Stimulated activated CD4-positive, alpha-beta T cell treated with anti-CD3 and anti-CD28 coated beads, Interleukin-2, amount 100 ng/mL, for 48 hours (primary cell): ENCODE measurements around the gene SEPTIN11.
"Not testable (repeated sequence)": the region's sequence is repeated elsewhere in the genome, so short reads cannot be mapped to it uniquely, and the experiment has no call there.

Experiments used
- DNase-seq, 2 donors: peaks; one replicate each; pipeline ENCODE4 v3.0.0-alpha.2; 2020

SEPTIN11 gene

DNA sequence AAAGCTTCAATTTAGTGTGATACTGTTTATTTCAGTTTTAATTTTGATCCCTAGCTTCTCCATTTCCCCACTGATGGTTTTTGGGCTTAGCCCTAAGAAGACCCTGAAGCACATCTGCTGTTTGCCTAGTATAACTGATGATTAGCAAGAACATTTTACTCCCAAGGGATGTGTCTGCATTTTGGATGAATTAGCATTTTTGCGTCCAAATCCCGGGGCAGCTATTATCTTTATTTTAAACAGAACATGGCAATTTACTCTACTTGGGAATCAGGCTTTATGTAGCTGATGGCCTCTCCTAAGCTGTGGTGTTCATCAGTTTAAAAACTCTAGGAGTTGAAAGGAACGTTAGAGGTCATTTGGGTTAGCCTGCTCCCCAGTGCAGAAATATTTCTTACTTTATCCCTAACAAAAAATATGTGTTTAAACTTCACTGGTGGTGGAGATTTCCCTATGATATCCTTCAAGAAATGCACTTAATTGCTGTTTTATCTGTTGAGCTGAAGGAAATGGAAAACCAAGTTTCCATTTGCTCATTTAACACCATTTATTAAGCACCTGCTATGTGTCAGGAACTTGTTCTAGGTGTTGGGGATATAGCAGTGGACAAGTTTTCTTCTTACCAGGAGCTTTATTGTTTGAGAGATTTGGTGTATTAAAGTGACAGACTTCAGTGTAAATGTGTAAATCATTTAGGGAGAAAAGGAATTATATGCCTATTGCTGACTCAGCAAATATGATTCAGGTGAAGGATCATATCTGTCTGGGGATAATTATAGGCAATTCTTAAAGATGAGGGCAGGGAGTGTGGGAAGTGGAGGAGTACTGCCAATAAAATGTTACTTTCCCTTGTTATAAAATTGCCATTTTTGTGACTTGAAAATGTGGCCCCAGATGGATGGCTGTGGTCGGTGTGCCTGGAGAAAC, 3.4 kb downstream of the SEPTIN11 start:
- DNase-seq = no peak

DNA sequence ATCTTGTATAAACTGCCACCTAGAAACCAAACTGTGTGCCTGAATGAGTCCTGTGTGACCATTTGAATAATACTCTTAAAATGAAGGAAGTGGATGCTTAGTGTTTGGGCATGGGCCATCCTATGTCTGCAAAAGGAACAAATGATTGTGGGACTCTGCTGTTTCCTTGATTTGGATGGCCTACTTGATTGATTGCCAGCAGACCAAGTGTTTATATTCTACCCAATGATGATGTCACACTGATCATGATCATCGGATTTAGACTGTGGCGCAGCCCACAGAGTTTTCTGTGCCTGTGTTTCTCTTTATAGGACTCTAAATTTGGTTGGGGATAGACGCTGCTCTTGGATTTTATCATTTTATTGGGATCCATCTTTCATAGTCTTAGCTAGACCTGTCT, 4.4 kb downstream of the SEPTIN11 start:
- DNase-seq = no peak

DNA sequence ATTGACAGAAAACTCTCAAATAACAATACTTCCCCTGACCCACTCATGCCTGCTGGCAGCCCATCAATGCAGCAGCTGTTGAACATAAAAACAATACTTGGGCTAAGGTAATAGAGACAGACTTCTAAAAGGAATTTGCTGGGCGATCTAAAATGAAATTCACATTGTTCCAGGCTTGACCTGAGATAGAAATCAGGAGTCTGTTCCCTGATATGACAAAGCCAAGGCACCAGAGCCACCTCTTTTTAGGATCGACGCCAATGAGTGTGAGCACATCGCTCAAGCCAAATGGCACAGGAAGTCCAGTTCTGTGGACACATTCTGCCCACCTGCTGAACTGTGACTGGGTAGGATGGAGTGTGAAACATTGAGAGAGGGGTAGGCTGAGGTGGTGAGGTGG, 4.9 kb downstream of the SEPTIN11 start:
- no peak for DNase-seq

DNA sequence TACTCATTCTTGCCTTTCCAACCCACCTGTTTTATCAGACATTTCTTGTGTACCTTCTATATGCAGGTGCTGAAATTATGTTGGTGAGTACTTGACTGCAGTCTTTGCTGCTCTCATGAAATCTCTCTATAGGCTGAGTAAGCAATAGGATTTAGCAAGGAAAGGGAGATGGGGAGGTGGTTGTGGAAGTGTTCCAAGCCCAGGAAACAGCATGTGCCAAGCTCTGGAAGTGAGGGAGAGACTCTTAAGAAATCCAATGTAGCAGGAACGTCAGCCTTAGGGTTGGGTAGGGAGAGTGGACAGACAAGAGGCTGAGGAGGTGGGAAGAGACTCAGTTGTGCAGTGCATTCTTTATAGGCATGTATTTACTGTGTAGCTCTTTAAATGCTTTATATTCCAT, 5.6 kb downstream of the SEPTIN11 start:
- no peak for DNase-seq

DNA sequence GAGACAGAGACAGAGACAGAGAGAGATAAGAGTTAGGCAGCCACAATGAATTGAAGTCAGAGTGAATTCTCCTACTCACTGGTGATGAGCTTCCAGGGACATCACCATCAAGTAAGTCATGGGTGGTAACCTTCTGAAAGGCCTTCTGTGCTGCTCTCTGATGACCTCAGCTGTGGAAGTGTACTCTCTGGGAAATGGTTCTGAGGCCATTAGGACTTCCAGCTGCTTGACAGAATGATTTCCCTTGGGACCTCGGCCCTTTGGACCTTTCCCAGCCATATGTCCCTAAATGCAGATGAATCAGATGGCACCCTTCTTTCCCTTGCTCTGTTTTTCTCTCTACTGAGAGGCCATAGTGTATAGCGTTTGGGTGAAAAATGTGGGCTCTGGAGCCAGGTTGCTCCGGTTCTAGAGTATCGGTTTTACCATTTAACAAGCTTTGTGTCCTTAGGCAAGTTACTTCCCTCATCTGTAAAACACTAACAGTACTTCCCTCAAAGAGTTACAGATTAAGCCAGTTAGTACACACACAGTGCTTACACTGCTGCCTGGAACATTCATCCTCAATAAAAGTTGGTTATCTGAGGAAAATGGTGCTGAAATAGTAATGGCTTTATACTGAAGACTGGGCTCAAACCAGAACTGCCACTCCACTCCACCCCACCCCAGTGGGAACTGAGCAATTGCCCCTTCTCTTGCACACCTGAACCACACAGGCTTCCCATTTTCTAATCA, 7.6 kb downstream of the SEPTIN11 start:
- DNase-seq = no peak

DNA sequence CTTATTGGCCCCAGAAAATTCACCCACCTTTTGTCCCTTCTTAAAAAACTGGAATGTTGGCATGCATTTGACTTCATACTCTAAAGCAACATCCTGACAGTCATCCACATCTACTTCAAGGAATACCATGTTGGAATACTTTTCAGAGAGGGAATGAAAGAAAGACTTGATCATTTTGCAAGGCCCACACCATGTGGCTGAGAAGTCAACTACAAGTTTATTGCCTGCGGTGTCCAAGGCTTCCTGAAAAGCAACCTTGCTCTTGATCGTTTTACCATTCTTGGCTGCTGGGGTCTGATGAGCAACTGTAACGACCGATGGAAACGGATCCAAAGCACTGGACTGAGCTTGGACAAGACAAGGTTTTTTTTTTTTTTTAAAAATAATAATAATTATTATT, 9.3 kb downstream of the SEPTIN11 start:
- no peak for DNase-seq

DNA sequence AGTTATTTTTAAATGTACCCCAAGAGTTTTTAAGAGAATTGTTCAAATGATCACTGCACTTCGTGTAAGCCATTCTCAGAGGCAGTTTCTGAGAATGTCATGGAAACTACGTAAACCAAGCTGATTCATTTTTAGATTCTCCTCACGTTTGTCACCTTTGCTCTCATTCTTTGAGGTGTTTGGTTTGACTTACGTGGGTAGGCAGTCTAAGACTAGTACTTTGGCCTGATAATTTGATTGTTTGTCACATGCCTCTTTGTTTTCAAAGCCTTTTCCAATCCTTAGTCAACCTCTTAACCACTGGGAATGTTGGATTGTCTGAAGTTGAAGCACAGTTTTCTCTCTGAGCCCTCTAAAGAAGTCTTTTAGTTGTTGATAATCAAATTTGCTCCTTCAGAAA, 10.5 kb downstream of the SEPTIN11 start:
- no peak for DNase-seq

DNA sequence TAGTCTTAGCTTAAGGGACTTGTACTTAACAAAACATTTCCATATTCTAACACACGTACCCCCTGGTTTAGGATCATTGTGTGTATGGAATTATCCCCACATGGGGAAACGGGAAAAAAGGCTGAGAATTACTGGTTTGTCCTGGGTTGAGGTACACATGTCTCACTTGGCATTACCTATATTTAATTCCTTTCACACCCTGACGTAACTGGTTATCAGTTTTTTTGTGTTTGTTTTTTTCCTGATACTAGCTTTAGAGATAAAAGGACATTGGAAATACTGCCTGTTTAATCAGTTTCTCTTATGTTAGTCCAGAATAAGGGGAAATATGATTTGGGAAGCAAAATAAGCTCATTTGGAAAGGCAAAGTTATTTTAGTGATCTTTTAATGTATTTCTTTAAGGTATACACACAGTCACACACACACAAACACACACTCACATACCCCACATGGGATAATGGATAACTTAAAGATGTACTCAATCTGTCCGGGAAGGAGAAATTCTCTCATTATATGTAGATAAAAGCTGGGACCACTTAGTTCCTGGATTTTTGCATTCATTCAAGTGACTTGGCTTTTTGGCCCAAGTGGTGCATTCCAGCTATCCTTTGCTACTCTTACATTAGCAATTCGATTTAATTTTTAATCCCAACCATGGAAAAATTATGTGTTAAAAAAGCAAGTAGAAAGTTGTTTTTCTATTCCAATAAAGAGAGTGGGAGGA, 13.0 kb downstream of the SEPTIN11 start:
- no peak for DNase-seq

DNA sequence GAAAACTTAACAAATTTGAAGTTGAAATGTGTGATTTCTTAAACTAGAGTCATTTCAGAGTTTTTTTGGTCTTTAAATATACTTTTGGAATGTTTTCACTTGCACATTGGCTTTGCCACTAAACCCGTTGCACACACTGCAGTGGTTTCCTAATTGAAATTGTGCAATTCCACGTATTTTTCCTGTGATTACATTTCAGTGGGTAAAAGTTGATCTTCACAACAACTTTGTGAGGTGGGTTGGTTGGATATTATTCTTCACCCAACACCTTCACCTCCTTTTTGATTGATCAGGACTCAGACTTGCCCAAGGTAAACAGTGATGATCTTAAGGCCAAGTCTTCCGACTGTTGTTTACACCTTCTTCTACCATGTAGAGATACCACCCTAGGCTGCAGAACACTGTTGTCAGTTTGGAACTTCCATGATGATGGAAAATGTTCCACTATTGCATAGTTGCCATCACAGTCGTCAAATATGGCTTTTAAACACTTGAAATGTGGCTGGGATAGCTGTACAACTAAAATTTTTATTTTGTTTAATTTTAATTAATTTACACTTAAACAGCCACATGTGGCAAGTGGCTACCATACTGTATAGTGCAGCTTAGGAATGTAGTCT, 13.7 kb downstream of the SEPTIN11 start:
- DNase-seq = no peak

DNA sequence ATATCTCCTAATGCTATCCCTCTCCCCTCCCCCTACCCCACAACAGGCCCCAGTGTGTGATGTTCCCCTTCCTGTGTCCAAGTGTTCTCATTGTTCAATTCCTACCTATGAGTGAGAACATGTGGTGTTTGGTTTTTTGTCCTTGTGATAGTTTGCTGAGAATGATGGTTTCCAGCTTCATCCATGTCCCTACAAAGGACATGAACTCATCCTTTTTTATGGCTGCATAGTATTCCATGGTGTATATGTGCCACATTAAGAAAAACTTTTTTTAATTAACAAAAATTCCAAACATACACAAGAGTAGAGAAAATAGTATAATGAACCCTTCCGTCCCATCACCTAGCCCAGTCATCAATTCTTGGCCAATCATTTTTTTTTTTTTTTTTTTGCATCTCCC, 14.4 kb downstream of the SEPTIN11 start:
- DNase-seq = not testable (repeated sequence)

DNA sequence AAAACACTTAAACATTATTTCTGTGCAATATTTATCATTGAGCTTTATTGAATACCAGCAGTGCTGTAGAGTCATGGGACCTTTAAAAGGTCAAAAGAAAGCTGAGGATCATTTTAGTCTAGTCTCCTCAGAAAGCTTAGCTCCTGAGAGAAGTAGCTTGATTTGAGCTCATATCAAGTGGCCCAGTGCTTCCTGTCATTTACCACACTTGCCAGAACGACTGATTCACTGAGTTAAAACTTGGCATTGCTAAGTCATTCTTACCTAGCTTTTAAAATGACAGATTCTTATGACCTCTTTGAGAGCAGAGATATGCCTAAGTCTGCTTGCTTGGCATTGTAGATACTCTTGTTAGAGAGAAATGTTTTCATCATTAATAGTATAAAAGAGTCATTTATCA, 15.2 kb downstream of the SEPTIN11 start:
- DNase-seq = no peak

DNA sequence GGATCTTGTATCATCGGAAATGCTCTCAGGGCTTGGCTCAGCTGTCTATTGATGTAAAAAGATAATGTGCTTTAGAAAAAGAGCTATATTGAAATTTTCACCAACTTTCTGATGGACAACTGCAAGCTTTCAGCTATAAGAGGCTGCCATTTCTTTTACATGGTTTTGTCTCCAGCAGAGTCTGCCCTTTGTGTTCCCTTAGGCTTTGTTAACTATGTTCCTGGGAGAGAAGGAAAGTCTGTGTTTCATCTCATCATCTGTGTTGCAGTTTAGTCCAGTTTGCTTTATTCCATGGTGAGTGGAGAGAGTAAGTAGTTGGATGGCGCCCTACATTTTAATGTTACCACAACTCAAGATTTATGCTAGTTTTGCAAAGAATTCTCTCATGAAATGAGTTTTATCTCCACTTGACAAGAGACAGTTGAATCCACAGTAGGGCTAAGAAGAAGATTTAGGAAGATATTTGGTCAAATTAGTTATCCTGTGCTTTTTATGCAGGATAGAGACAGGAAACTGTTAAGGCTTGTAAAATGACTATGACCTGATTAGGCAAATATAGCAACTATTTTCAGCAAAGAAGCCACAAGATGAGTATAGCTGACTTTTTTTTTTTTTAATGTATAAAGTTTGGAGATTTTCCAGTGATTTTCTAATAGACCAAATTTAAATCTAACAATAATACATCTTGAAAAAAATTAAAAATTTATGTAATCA, 16.5 kb downstream of the SEPTIN11 start:
- DNase-seq = no peak

DNA sequence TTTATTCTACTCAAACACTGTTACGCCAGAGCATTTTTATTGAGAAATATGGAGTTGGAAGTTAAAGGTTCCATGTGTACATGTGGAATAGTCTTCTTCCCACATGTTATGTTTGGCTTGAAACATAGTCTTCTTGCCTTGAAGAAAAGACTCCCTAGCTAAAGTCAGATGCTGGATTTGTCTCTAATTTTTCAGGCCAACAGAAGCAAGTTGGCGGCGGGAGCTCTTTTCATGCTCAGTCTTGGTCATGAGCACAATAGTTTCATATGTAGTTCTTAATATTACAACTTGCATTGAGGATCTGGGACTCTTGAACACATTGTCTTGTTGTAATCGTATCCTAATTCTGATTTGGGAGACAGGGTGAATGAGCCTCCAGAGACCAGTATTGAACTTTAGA, 19.4 kb downstream of the SEPTIN11 start:
- no peak for DNase-seq

DNA sequence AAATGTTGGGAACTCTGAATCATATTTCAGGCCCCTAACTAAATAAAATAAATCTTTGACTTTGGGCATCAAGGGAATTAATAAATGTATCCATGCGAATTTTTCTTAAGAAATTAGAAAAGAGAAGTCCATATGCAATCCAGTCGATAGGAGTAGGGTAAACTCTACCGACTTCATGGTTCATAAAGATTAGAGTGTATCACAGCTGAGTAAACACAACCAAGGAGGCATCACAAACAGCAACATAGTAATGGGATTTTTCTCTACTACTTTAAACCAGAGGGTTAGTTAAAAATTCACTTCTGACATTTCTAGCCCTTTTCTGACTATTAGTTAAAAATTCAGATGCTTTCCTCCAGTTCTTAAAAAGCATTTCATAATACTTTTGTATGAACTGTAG, 19.9 kb downstream of the SEPTIN11 start:
- no peak for DNase-seq

DNA sequence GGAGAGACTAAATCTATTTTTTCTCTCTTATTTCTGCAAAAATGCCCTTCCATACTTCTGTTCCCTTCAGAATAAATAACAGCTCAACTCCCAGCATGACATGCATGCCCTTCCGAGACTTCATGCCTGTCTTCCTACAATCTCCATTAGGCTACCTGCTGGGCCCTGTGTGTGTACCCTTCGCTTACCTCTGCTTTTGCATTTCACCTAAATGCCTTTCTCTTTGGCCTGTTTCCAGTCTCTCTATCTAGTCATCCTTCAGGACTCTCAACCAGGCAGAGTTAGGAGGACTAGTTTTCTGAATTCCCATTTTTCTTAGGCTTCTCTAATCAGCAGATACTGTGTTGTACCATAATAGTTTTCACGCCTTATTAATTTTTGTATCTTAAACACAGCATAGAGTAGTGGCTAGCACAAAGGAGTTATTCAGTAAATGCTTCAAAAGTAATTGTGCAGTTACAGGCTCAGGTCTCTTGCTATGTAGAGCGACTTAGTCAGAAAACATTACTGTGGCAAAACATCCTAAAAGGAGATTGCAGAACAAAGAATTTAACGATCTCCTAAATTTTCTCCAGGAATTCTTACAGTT, 20.5 kb downstream of the SEPTIN11 start:
- no peak for DNase-seq

DNA sequence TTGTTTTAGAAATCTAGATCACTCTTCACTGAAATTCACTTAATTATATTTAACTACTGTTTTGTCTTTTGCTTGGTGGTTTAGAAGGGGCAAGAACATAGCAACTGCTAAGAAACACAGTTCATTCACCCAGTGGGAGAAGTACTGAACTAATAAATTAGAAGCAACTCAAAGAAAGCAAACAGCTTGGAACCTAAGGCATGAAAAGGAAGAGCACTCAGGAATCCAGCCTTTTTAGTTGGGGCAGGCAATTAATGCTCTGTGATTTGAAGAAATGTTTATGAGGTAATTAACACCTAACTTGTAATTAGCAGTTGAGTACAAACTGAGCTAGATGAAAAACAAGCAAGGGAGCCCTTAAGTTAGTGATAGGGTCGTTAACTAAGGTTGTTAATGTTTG, 22.8 kb downstream of the SEPTIN11 start:
- no peak for DNase-seq

DNA sequence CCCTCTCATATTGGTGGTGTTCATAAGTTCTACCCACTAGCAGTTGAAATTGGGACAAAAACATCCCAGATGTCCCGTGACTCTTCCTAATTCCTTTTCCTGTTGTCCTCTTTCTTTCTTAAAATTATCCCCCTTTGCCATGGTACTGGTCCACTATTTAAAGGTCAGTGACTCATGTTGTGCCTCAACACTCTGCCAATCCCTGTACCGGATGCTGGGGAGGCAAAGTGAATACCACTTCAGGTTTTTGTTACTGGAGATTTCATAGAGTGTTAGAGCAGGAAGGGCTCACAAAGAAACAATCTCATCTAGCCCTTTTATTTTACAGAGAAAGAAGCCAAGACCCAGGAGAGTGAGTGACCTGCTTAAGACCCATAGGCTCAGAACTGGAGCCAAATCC, 24.6 kb downstream of the SEPTIN11 start:
- DNase-seq = no peak

DNA sequence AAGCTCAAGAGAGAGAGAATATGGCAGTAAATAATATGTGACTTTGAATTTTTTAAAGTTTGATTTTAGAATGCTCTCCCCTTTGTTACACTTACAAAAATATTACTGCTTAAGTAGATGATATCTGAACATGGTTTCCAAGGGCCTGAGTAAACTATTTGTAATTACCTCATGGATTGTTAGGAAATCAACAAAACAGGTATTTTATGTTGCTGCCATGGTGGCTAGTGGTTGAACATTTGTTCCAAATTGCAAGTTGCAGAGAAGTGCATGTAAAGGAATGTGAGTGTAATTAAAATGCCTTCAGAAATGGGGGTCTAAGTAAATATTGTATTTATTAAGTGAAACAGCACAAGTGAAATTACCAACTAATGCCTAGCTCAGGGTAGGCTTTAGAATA, 27.6 kb downstream of the SEPTIN11 start:
- no peak for DNase-seq

DNA sequence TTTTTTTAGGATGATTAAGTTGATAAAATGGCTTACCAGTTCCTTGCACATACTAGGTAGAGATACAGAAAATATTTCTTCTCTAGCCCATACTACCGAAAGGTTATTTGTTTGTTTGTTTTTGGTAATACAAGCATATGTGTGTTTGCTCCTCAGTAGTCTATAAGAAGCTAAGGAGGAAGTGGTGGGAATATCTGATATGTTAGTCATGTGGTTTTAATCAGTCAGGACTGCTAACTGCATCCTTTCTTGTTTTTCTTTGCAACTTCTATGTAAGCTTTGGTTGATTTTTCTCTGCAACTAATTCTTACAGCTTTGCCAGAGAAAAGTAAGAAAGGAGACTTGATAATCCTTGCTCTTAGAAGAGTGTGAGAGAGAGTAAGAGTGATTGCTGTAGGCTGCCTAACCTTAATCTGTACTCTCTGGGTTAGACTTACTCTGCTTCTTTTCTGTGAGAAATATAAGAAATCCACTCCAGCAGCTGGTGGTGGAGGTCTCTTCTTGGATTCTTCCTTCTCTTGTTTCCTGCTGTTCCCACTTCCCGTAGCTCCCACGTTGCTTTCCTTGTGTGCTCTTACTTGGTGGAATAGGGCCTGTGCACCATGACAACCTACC, 28.3 kb downstream of the SEPTIN11 start:
- DNase-seq = no peak

DNA sequence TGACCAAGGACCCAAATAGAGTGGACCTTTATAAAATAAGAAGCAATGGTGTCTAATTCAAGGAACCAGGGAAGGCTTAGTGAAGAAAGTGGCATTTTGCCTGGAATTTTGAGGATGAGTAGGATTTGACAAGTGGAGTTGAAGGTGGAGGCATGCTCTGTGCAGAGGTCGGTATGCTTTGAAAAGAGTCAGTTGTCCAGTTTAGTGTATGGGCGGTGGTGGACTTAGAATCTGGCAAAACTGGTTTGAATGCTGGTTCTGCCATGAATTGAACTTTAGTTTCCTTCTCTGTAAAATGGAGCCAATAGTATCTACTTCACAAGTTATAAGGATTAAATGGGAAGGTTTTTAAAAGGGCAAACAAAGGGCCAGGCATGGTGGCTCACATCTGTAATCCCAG, 29.7 kb downstream of the SEPTIN11 start:
- no peak for DNase-seq

DNA sequence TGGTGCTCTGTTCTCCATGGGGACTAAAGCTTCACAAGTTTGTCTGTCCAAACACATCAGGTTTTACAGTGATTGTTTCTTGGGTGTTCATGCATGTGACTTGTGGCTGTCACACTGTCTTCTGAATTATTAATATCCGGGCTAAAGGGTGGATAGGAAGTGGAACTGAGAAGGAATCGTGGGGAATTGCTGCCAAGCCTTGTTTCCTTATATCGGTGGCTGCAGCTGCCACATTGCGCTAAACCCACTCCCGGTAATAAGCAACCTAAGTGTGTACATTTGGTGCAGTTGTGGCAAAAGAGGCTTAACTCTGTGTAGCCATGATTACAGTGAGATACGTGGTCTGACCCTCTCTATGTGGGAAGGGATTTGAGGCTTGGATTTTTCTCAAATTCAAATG, 30.7 kb downstream of the SEPTIN11 start:
- no peak for DNase-seq

DNA sequence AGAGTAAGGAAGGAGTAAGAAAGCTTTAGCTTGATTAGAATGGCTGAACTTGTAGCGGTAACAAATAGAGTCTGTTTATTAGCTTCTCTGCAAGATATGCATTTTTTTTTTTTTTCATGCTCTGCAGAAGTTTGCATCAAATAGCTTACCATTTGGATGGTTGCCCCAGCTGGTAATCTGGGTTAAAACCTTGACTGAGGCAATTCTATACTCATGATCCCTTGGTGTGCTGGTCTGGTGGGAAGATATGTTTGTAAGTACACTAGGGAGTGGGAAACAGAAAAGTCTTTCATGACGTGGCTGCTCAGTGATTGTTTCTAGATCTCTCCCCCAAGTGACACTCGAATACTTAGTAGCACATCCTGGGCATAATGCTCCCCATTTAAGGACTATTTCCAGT, 32.1 kb downstream of the SEPTIN11 start:
- no peak for DNase-seq
